Right ventricle myocardium inferior (tissue), 1 donor: ENCODE results near the gene EFCAB10. TPM values are rescaled to one million over a fixed set of nuclear protein-coding genes. Genes with fewer than 3 reads are reported as not detected.

Experiments
- ATAC-seq: fragments of 200-7000 bp; cut with Tn5 transposase; one replicate; pipeline ENCODE4 v1.9.1; 2020; ENCODE audit warnings: mild to moderate bottlenecking, moderate library complexity
- DNase-seq: peaks from one replicate; pipeline ENCODE4 v3.0.0; 2021; ENCODE audit errors: missing footprints
- intact Hi-C: fragments of 100-400 bp; cut with DNase I; formaldehyde crosslinking; loops from one replicate; pipeline ENCODE4 v1.11.0; 2022
- long read RNA-seq: library from polyadenylated mRNA; unstranded; transcript quantifications from one replicate; pipeline ENCODE4 v2.0.0, GENCODE V29; 2021
- total RNA-seq: library from RNA; stranded (reverse); fragmentation: NEBNext Ultra II Directional; extraction: Animal tissue kit (Norgen Biotek cat#: 25700); gene quantifications from one replicate; pipeline ENCODE4 v1.2.1, GENCODE V29; 2021
- donor health status: DM: no; HTN: yes; CAD: no; lungs with severe emphysema.

EFCAB10 gene
- total RNA-seq, result not detected
- long read RNA-seq, result 0 reads

GRCh38 chr7:105581066-105581811 lies at the start of gene EFCAB10:
Gene EFCAB10 (minus strand): TSS chr7:105581493. CDS start chr7:105581463, 30 bp downstream.
- intact Hi-C loops, result no loop called here
- peak; percentile 87 for DNase-seq

GRCh38 chr7:105625986-105626385 lies 44.7 kb upstream of the EFCAB10 start:
- intact Hi-C loops, result no loop called here
- DNase-seq, result no peak
- no peak for ATAC-seq

More at GRCh38 chr7:105581066-105581811, at the start of gene EFCAB10:
- ATAC-seq, result peak; percentile 39

- DNase-seq (no peak), ATAC-seq (no peak)
- intact Hi-C loops, result no loop called here
These were observed 42.6 kb upstream of the EFCAB10 start for GRCh38 chr7:105623906-105624305.

- intact Hi-C loops, result no loop called here
- DNase-seq (no peak), ATAC-seq (no peak)
These were observed 42.1 kb upstream of the EFCAB10 start for GRCh38 chr7:105623378-105623777.

GRCh38 chr7:105622106-105622731 lies 40.9 kb upstream of the EFCAB10 start:
- peak; percentile 20 for ATAC-seq
- no peak for DNase-seq
- intact Hi-C loops, result no loop called here

GRCh38 chr7:105621617-105622016 lies 40.3 kb upstream of the EFCAB10 start:
- DNase-seq, result no peak
- peak; percentile 90 for ATAC-seq
- intact Hi-C loops, result no loop called here

- ATAC-seq (no peak), DNase-seq (no peak)
- intact Hi-C loops, result no loop called here
These were observed 39.9 kb upstream of the EFCAB10 start for GRCh38 chr7:105621176-105621575.

- DNase-seq, result no peak
- intact Hi-C loops, result no loop called here
- no peak for ATAC-seq
These were observed 38.3 kb upstream of the EFCAB10 start for GRCh38 chr7:105619590-105619989.

GRCh38 chr7:105618016-105618296 lies 36.7 kb upstream of the EFCAB10 start:
- no peak for DNase-seq
- no peak for ATAC-seq

GRCh38 chr7:105617280-105618015 lies 36.2 kb upstream of the EFCAB10 start:
- intact Hi-C loops, result no loop called here
- DNase-seq (no peak), ATAC-seq (no peak)

More at GRCh38 chr7:105618016-105618296, 36.7 kb upstream of the EFCAB10 start:
- intact Hi-C loops, result no loop called here

- intact Hi-C loops, result no loop called here
- DNase-seq (no peak), ATAC-seq (no peak)
These were observed 33.1 kb upstream of the EFCAB10 start for GRCh38 chr7:105614341-105614840.

GRCh38 chr7:105613611-105614330 lies 32.5 kb upstream of the EFCAB10 start:
- intact Hi-C loops, result no loop called here
- DNase-seq (no peak), ATAC-seq (no peak)

- DNase-seq, result no peak
- intact Hi-C loops, result no loop called here
- ATAC-seq, result no peak
These were observed 31.5 kb upstream of the EFCAB10 start for GRCh38 chr7:105612806-105613205.

- intact Hi-C loops, result no loop called here
- DNase-seq (no peak), ATAC-seq (no peak)
These were observed 30.8 kb upstream of the EFCAB10 start for GRCh38 chr7:105611856-105612775.

GRCh38 chr7:105610165-105610930 lies 29.1 kb upstream of the EFCAB10 start:
- DNase-seq (no peak), ATAC-seq (no peak)
- intact Hi-C loops, result no loop called here

- intact Hi-C loops, result no loop called here
- DNase-seq, result no peak
- ATAC-seq, result no peak
These were observed 21.3 kb upstream of the EFCAB10 start for GRCh38 chr7:105602325-105603305.
